SIG-M5 treated with dmso at 0.1 percent for 504 hours (cell line): Measurements from ENCODE around the gene HOXD10.

Source experiments
- DNase-seq: peaks from one replicate; lab custom pipeline; 2025; ENCODE audit not compliant: unreplicated experiment; lab: John Stamatoyannopoulos, UW

The HOXD10 gene

GRCh38 chr2:176105730-176106580 is 10.6 kb upstream of the HOXD10 start:
- DNase-seq: no peak

- peak; percentile 60 for DNase-seq
Measured at GRCh38 chr2:176106581-176107539, 9.7 kb upstream of the HOXD10 start, which contains the start of gene HOXD11. Gene HOXD11 (plus strand): TSS chr2:176107280. CDS start chr2:176107356, 76 bp downstream.

GRCh38 chr2:176107731-176108181 is 8.8 kb upstream of the HOXD10 start:
- DNase-seq: no peak

GRCh38 chr2:176109192-176109901 is 7.2 kb upstream of the HOXD10 start:
- DNase-seq: no peak

- no peak for DNase-seq
Measured at GRCh38 chr2:176109946-176110345, 6.6 kb upstream of the HOXD10 start.

GRCh38 chr2:176110415-176111308 is 5.9 kb upstream of the HOXD10 start:
- DNase-seq: no peak

- DNase-seq: peak; percentile 64
Measured at GRCh38 chr2:176111309-176111663, 5.3 kb upstream of the HOXD10 start.

GRCh38 chr2:176111846-176112374 is 4.7 kb upstream of the HOXD10 start:
- DNase-seq: no peak

GRCh38 chr2:176112375-176113302 is 3.9 kb upstream of the HOXD10 start:
- DNase-seq: no peak

GRCh38 chr2:176114120-176114929 is 2.3 kb upstream of the HOXD10 start:
- no peak for DNase-seq

- no peak for DNase-seq
Measured at GRCh38 chr2:176114930-176115625, 1.5 kb upstream of the HOXD10 start.

- no peak for DNase-seq
Measured at GRCh38 chr2:176117162-176117822, 714 bp downstream of the HOXD10 start.

GRCh38 chr2:176117823-176118371 is 1.3 kb downstream of the HOXD10 start:
- DNase-seq: no peak

- peak; percentile 62 for DNase-seq
Measured at GRCh38 chr2:176118601-176119339, 2.2 kb downstream of the HOXD10 start.

GRCh38 chr2:176120364-176121189 is 4.0 kb downstream of the HOXD10 start:
- DNase-seq: no peak
